ENCODE measurements around the gene SLC35F6. TPM values are rescaled to one million over a fixed set of nuclear protein-coding genes. Genes with fewer than 3 reads are reported as not detected.
"Not testable (repeated sequence)": the region's sequence is repeated elsewhere in the genome, so short reads cannot be mapped to it uniquely, and the experiment has no call there.

SLC35F6 gene
- total and polyA plus RNA-seq, 2 donors (not counting 1 experiment from before 2014, with no cell fraction given) = 35.2 to 61.4 TPM

- H3K27me3 ChIP-seq (ENCODE audit: control insufficient read depth, insufficient read depth, low read length); DNase-seq (ENCODE audit: low read depth in 2 of 2); H3K27ac ChIP-seq (ENCODE audit: insufficient read depth, low read length); H3K4me1 ChIP-seq (ENCODE audit: control insufficient read depth, extremely low read depth, insufficient read depth, low read length); H3K9me3 ChIP-seq (ENCODE audit: control insufficient read depth, insufficient read depth, low read depth, low read length); H2AFZ ChIP-seq (ENCODE audit: low read length); H4K20me1 ChIP-seq (ENCODE audit: control insufficient read depth, extremely low read depth, insufficient read depth, low read length); H3K9ac ChIP-seq (ENCODE audit: insufficient read depth, low read length); H3K4me2 ChIP-seq (ENCODE audit: extremely low read depth, insufficient read depth, low read length); H3K36me3 ChIP-seq (ENCODE audit: control insufficient read depth, insufficient read depth, low read length); H3K79me2 ChIP-seq (ENCODE audit: control insufficient read depth, insufficient read depth, low read length); H3K4me3 ChIP-seq (replicated peaks in 1 of 4; ENCODE audit: control extremely low read depth in 1 of 4, insufficient read depth in 1 of 4, low read depth in 3 of 4, low read length in 4 of 4): not testable (repeated sequence)
These were observed 13.6 kb upstream of the SLC35F6 start for GRCh38 chr2:26750467-26750866.

DNA sequence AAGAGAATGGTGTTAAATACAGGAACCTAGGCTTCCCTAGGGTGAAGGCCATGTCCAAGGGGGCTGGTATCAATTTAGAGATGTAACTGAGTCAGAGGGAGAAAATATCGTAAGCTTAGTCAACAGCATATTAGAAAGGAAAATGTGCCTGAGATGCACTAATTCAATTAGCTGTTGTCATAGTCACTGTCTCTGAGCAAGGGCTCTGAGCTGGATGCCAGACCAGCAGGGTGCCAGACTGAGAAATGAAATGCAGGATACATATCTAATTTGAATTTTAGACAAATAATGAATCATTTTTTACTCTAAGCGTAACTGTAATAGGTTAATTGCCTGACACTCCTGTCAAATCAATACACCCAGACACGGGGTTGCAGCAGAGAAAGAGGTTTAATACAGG, 11.4 kb upstream of the SLC35F6 start:
- TF ChIP-seq, protein P1, sequence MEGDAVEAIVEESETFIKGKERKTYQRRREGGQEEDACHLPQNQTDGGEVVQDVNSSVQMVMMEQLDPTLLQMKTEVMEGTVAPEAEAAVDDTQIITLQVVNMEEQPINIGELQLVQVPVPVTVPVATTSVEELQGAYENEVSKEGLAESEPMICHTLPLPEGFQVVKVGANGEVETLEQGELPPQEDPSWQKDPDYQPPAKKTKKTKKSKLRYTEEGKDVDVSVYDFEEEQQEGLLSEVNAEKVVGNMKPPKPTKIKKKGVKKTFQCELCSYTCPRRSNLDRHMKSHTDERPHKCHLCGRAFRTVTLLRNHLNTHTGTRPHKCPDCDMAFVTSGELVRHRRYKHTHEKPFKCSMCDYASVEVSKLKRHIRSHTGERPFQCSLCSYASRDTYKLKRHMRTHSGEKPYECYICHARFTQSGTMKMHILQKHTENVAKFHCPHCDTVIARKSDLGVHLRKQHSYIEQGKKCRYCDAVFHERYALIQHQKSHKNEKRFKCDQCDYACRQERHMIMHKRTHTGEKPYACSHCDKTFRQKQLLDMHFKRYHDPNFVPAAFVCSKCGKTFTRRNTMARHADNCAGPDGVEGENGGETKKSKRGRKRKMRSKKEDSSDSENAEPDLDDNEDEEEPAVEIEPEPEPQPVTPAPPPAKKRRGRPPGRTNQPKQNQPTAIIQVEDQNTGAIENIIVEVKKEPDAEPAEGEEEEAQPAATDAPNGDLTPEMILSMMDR (conservative IDR thresholded peaks at IDR 0.05 in 1 of 2, IDR thresholded peaks at IDR 0.05 in 1 of 2; ENCODE audit: low read depth in 1 of 2, low read length in 2 of 2) = no peak
- TF ChIP-seq EZH2 (IDR thresholded peaks at IDR 0.05; ENCODE audit: low read length, missing control alignments) = no peak
- Histone ChIP-seq H2AFZ (ENCODE audit: low read length) (no peak overlapping the region), H3K9me3 (ENCODE audit: control insufficient read depth, insufficient read depth, low read depth, low read length) (no peaks in the 10 kb centered on the region), H3K27me3 (ENCODE audit: control insufficient read depth, insufficient read depth, low read length) (no peaks in the 10 kb centered on the region), H3K36me3 (ENCODE audit: control insufficient read depth, insufficient read depth, low read length) (no peaks in the 10 kb centered on the region), H3K27ac (ENCODE audit: insufficient read depth, low read length) (no peak overlapping the region), H3K4me2 (ENCODE audit: extremely low read depth, insufficient read depth, low read length) (no peak overlapping the region), H3K4me1 (ENCODE audit: control insufficient read depth, extremely low read depth, insufficient read depth, low read length) (peaks cover 5% of the 10 kb centered on the region), H3K79me2 (ENCODE audit: control insufficient read depth, insufficient read depth, low read length) (no peaks in the 10 kb centered on the region), H4K20me1 (ENCODE audit: control insufficient read depth, extremely low read depth, insufficient read depth, low read length) (no peaks in the 10 kb centered on the region), H3K9ac (ENCODE audit: insufficient read depth, low read length) (no peak overlapping the region), H3K4me3 (replicated peaks in 1 of 4; ENCODE audit: control extremely low read depth in 1 of 4, insufficient read depth in 1 of 4, low read depth in 3 of 4, low read length in 4 of 4) (no peak overlapping the region)
- DNase-seq (ENCODE audit: low read depth in 2 of 2) = no peak

DNA sequence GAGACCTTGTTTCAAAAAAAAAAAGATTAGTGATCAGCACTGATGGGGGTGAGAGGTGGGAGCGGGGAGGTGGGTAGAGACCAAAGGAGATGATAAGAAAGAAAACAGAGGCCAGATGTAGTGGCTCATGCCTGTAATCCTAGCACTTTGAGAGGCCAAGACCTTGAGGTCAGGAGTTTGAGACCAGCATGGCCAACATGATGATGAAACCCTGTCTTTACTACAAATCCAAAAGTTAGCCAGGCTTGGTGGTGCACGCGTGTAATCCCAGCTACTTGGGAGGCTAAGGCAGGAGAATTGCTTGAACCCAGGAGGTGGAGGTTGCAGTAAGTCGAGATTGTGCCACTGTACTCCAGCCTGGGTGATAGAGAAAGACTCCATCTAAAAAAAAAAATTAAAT, 9.5 kb upstream of the SLC35F6 start:
- no peak for DNase-seq (ENCODE audit: low read depth in 2 of 2)
- Histone ChIP-seq H3K4me2 (ENCODE audit: extremely low read depth, insufficient read depth, low read length) (no peak overlapping the region), H3K27ac (ENCODE audit: insufficient read depth, low read length) (no peak overlapping the region), H2AFZ (ENCODE audit: low read length) (no peak overlapping the region), H3K4me1 (ENCODE audit: control insufficient read depth, extremely low read depth, insufficient read depth, low read length) (peaks cover 16% of the 10 kb centered on the region), H4K20me1 (ENCODE audit: control insufficient read depth, extremely low read depth, insufficient read depth, low read length) (no peaks in the 10 kb centered on the region), H3K36me3 (ENCODE audit: control insufficient read depth, insufficient read depth, low read length) (no peaks in the 10 kb centered on the region), H3K27me3 (ENCODE audit: control insufficient read depth, insufficient read depth, low read length) (no peaks in the 10 kb centered on the region), H3K79me2 (ENCODE audit: control insufficient read depth, insufficient read depth, low read length) (no peaks in the 10 kb centered on the region), H3K4me3 (replicated peaks in 1 of 4; ENCODE audit: control extremely low read depth in 1 of 4, insufficient read depth in 1 of 4, low read depth in 3 of 4, low read length in 4 of 4) (no peak overlapping the region), H3K9me3 (ENCODE audit: control insufficient read depth, insufficient read depth, low read depth, low read length) (no peaks in the 10 kb centered on the region), H3K9ac (ENCODE audit: insufficient read depth, low read length) (no peak overlapping the region)
- no peak for TF ChIP-seq EZH2 (IDR thresholded peaks at IDR 0.05; ENCODE audit: low read length, missing control alignments)
- TF ChIP-seq, protein P1 (conservative IDR thresholded peaks at IDR 0.05 in 1 of 2, IDR thresholded peaks at IDR 0.05 in 1 of 2; ENCODE audit: low read depth in 1 of 2, low read length in 2 of 2) = no peak

All from fibroblast of lung (primary cell).